Panc1 (cell line): ENCODE measurements around the gene NAPA. TPM values are rescaled to one million over a fixed set of nuclear protein-coding genes. Genes with fewer than 3 reads are reported as not detected.

ENCODE experiments used
- ATAC-seq: fragments of 200-7000 bp; cut with Tn5 transposase; 2 replicates; pipeline ENCODE4 v1.9.1; 2020; ENCODE audit warnings: mild to moderate bottlenecking, moderate library complexity
- BruUV-seq: library from RNA; stranded (reverse); fragments of 400-500 nt; replicated peaks from 2 replicates; lab custom pipeline; 2021; lab: Mats Ljungman, UMichigan
- CTCF ChIA-PET: fragments of 300-600 bp; sonication (Branson Sonifier 250); formaldehyde crosslinking; loops from one replicate; lab custom pipeline; 2022; ENCODE audit warnings: antibody characterized with exemption; lab: Charles Lee
- POLR2A ChIA-PET: fragments of 300-600 bp; sonication (Branson Sonifier 250); formaldehyde crosslinking; loops from one replicate; lab custom pipeline; 2022; ENCODE audit warnings: antibody characterized with exemption; lab: Charles Lee
- DNase-seq: peaks from one replicate; pipeline ENCODE4 v3.0.0-alpha.2; 2010; ENCODE audit warnings: low read depth, low spot score
- H3K27ac ChIP-seq: 2 replicates; pipeline ENCODE4 v1.5.1; 2011; ENCODE audit warnings: mild to moderate bottlenecking, low read length, inconsistent platforms
- H3K27me3 ChIP-seq: fragments of 200-500 bp; sonication (Bioruptor generic); 2 replicates; pipeline ENCODE4 v1.6.0; 2014; ENCODE audit warnings: low read length, inconsistent platforms; ENCODE audit not compliant: control insufficient read depth, insufficient read depth
- H3K36me3 ChIP-seq: fragments of 200-500 bp; sonication (Bioruptor generic); 2 replicates; pipeline ENCODE4 v1.5.1; 2014; ENCODE audit warnings: inconsistent platforms, mild to moderate bottlenecking, low read length, moderate library complexity; ENCODE audit not compliant: control insufficient read depth, insufficient read depth
- H3K4me1 ChIP-seq: 2 replicates; pipeline ENCODE4 v1.5.1; 2011; ENCODE audit warnings: inconsistent platforms, mild to moderate bottlenecking, low read length, moderate library complexity; ENCODE audit not compliant: control insufficient read depth, insufficient read depth
- H3K4me3 ChIP-seq, 2 experiments: 2 replicates each; pipeline ENCODE4 v1.5.1; 2011 to 2012; ENCODE audit warnings: low read depth in 2 of 2, low read length in 2 of 2, mild to moderate bottlenecking in 2 of 2, inconsistent platforms in 1 of 2, moderate library complexity in 1 of 2
- H3K9me3 ChIP-seq: fragments of 200-500 bp; sonication (Bioruptor generic); 2 replicates; pipeline ENCODE4 v1.5.1; 2014; ENCODE audit warnings: low read depth, mild to moderate bottlenecking, inconsistent platforms, low read length, moderate library complexity; ENCODE audit not compliant: control insufficient read depth, insufficient read depth
- CTCF ChIP-seq: fragments of 450-650 bp; IDR thresholded peaks from 2 replicates; pipeline ENCODE4 v1.5.1; 2017; ENCODE audit warnings: mild to moderate bottlenecking
- POLR2AphosphoS5 ChIP-seq: IDR thresholded peaks from 2 replicates; pipeline ENCODE4 v1.6.1; 2012; ENCODE audit warnings: mild to moderate bottlenecking, low read depth, low read length, moderate library complexity
- REST ChIP-seq, 2 experiments: IDR thresholded peaks; 2 replicates each; pipeline ENCODE4 v1.6.1; 2011 to 2012; ENCODE audit warnings: low read depth in 2 of 2, control low read depth in 1 of 2, low read length in 1 of 2, mild to moderate bottlenecking in 1 of 2, moderate library complexity in 1 of 2; ENCODE audit not compliant: insufficient read depth in 1 of 2
- SIN3A ChIP-seq: IDR thresholded peaks from 2 replicates; pipeline ENCODE4 v1.6.1; 2012; ENCODE audit warnings: low read depth, mild to moderate bottlenecking, low read length, moderate library complexity, borderline replicate concordance; ENCODE audit not compliant: insufficient read depth
- TCF7L2 ChIP-seq: IDR thresholded peaks from 2 replicates; pipeline ENCODE4 v1.6.1; 2011; ENCODE audit warnings: mild to moderate bottlenecking, low read depth, low read length, inconsistent platforms
- in situ Hi-C: cut with HindIII; loops from 2 replicates; pipeline ENCODE4 v1.10.0; 2016; ENCODE audit warnings: low sequenced_read_pairs, low pct_unique_long_range_greater_than_20kb
- intact Hi-C: fragments of 100-400 bp; cut with micrococcal nuclease; formaldehyde crosslinking; loops from one replicate; pipeline ENCODE4 v1.10.0; 2022; ENCODE audit not compliant: unreplicated experiment
- total RNA-seq: library from RNA; stranded (reverse); gene quantifications from one replicate; pipeline ENCODE4 v1.2.1, GENCODE V29; 2021; ENCODE audit not compliant: unreplicated experiment

The NAPA gene
- total RNA-seq, 1 experiment from 2014 or later = 71.0 TPM

GRCh38 chr19:47531640-47532387, 17.0 kb upstream of the NAPA start:
- Histone ChIP-seq H3K4me1 (no peaks in the 10 kb centered on the region), H3K27me3 (no peaks in the 10 kb centered on the region), H3K9me3 (no peaks in the 10 kb centered on the region), H3K36me3 (no peaks in the 10 kb centered on the region), H3K27ac (no peak overlapping the region), H3K4me3 (no peak overlapping the region)
- ChIA-PET POLR2A (interaction anchor here (0.5 kb wide), 1 partner anchor 12 kb away, joined by 13 read pairs; no protein-coding TSS in a partner anchor), CTCF (interaction anchor here (0.5 to 0.6 kb wide), 2 partner anchors 24 to 39 kb away, joined by 3 to 8 read pairs; no protein-coding TSS in a partner anchor)
- no TSS peak for BruUV-seq
- intact Hi-C loops (no loop called here), in situ Hi-C loops (no loop called here)
- ATAC-seq (no peak; the same call in 1 of the 2 replicates), DNase-seq (no peak)
- TF ChIP-seq TCF7L2 (no peak), REST (IDR thresholded peaks at IDR 0.05; ENCODE audit: insufficient read depth in 1 of 2, low read depth in 2 of 2, low read length in 1 of 2) (no peak)

GRCh38 chr19:47529018-47529742, 14.3 kb upstream of the NAPA start:
- intact Hi-C loops (no loop called here), in situ Hi-C loops (no loop called here)
- DNase-seq (no peak), ATAC-seq (no peak)
- no TSS peak for BruUV-seq
- no peak for TF ChIP-seq TCF7L2
- no peak for TF ChIP-seq POLR2AphosphoS5
- no peak for TF ChIP-seq CTCF
- TF ChIP-seq REST (IDR thresholded peaks at IDR 0.05; ENCODE audit: insufficient read depth in 1 of 2, low read depth in 2 of 2, low read length in 1 of 2) = no peak
- TF ChIP-seq SIN3A = no peak
- no peak overlapping the region for H3K27ac ChIP-seq
- H3K36me3 ChIP-seq = no peaks in the 10 kb centered on the region
- no peaks in the 10 kb centered on the region; the same call in 1 of the 2 replicates for H3K4me1 ChIP-seq
- ChIA-PET CTCF (no interaction called here), POLR2A (no interaction called here)
- no peaks in the 10 kb centered on the region for H3K27me3 ChIP-seq
- no peak overlapping the region for H3K4me3 ChIP-seq
- H3K9me3 ChIP-seq = no peaks in the 10 kb centered on the region
